OCI-LY1 (cell line): Measurements from ENCODE around the gene SLC35F3.

Experiments used
- H2AFZ ChIP-seq: fragments of 200-600 bp; sonication (generic), shearing (Covaris generic); 2 replicates; pipeline ENCODE4 v1.6.0; 2014; ENCODE audit warnings: antibody characterized with exemption, mild to moderate bottlenecking, low read length
- H3F3A ChIP-seq: fragments of 200-600 bp; sonication (generic), shearing (Covaris generic); 2 replicates; pipeline ENCODE4 v1.6.0; 2014; ENCODE audit warnings: mild to moderate bottlenecking, antibody characterized with exemption, low read length, moderate library complexity; ENCODE audit not compliant: insufficient read depth
- H3K27ac ChIP-seq: fragments of 200-600 bp; sonication (generic); 2 replicates; pipeline ENCODE4 v1.5.1; 2014; ENCODE audit warnings: low read length, mixed run types, mild to moderate bottlenecking, low read depth; ENCODE audit not compliant: poor library complexity, severe bottlenecking
- H3K27me3 ChIP-seq: fragments of 200-600 bp; sonication (generic); 2 replicates; pipeline ENCODE4 v1.6.0; 2014; ENCODE audit warnings: antibody characterized with exemption, mild to moderate bottlenecking, low read length, moderate library complexity; ENCODE audit not compliant: insufficient read depth
- H3K36me3 ChIP-seq: fragments of 200-600 bp; sonication (generic); 2 replicates; pipeline ENCODE4 v1.6.1; 2014; ENCODE audit warnings: mild to moderate bottlenecking, antibody characterized with exemption, low read length, moderate library complexity, mixed read lengths; ENCODE audit not compliant: insufficient read depth
- H3K4me1 ChIP-seq: fragments of 200-600 bp; sonication (generic); 2 replicates; pipeline ENCODE4 v1.5.1; 2014; ENCODE audit warnings: mild to moderate bottlenecking, low read length, moderate library complexity; ENCODE audit not compliant: insufficient read depth, severe bottlenecking
- H3K4me2 ChIP-seq: fragments of 200-600 bp; sonication (generic), shearing (Covaris generic); 2 replicates; pipeline ENCODE4 v1.6.1; 2014; ENCODE audit warnings: low read length
- H3K4me3 ChIP-seq: fragments of 200-600 bp; sonication (generic); 2 replicates; pipeline ENCODE4 v1.5.1; 2014; ENCODE audit warnings: low read length, low read depth, mild to moderate bottlenecking, mixed read lengths; ENCODE audit not compliant: poor library complexity, severe bottlenecking
- H3K79me2 ChIP-seq: fragments of 200-600 bp; shearing (Covaris generic); 2 replicates; pipeline ENCODE4 v1.6.1; 2016; ENCODE audit warnings: mixed run types, low read length, mixed read lengths; ENCODE audit not compliant: insufficient read depth
- H3K9ac ChIP-seq: fragments of 200-600 bp; sonication (generic), shearing (Covaris generic); 2 replicates; pipeline ENCODE4 v1.6.1; 2014; ENCODE audit warnings: mild to moderate bottlenecking, low read length, mixed read lengths
- H3K9me2 ChIP-seq: fragments of 200-600 bp; sonication (generic), shearing (Covaris generic); 2 replicates; pipeline ENCODE4 v1.6.1; 2014; ENCODE audit warnings: low read depth, mild to moderate bottlenecking, low read length, mixed read lengths
- H3K9me3 ChIP-seq: fragments of 200-600 bp; shearing (Covaris generic); 2 replicates; pipeline ENCODE4 v1.6.1; 2014; ENCODE audit warnings: low read length, mixed read lengths
- H4K20me1 ChIP-seq: fragments of 200-600 bp; sonication (generic), shearing (Covaris generic); 2 replicates; pipeline ENCODE4 v1.6.0; 2016; ENCODE audit warnings: mild to moderate bottlenecking, low read length; ENCODE audit not compliant: insufficient read depth
- CTCF ChIP-seq: fragments of 200-600 bp; sonication (generic), shearing (Covaris generic); IDR thresholded peaks from 2 replicates; pipeline ENCODE4 v1.5.1; 2017; ENCODE audit warnings: mild to moderate bottlenecking, antibody characterized with exemption, low read length, moderate library complexity, mixed read lengths
- EZH2 ChIP-seq: fragments of 200-600 bp; sonication (generic), shearing (Covaris generic); IDR thresholded peaks from 2 replicates; pipeline ENCODE4 v1.8.0; 2017; ENCODE audit warnings: borderline replicate concordance, mixed run types, mild to moderate bottlenecking, antibody characterized with exemption, low read length, moderate library complexity, mixed read lengths

Gene SLC35F3

GRCh38 chr1:234000557-234001041 is 96.1 kb downstream of the SLC35F3 start:
- Histone ChIP-seq H3K4me2 (no peak overlapping the region), H3K36me3 (no peaks in the 10 kb centered on the region), H3K9me3 (no peaks in the 10 kb centered on the region), H3K4me1 (no peaks in the 10 kb centered on the region), H3K9ac (no peak overlapping the region), H3K9me2 (no peaks in the 10 kb centered on the region), H3K79me2 (no peaks in the 10 kb centered on the region), H3K27ac (no peak overlapping the region), H2AFZ (no peak overlapping the region), H3K27me3 (no peaks in the 10 kb centered on the region), H4K20me1 (no peaks in the 10 kb centered on the region), H3F3A (no peaks in the 10 kb centered on the region), H3K4me3 (no peak overlapping the region)
- TF ChIP-seq EZH2 (no peak), CTCF (no peak)

GRCh38 chr1:234001817-234002216 is 97.3 kb downstream of the SLC35F3 start:
- H3K36me3 ChIP-seq: no peaks in the 10 kb centered on the region
- no peak for TF ChIP-seq EZH2
- no peak for TF ChIP-seq CTCF
- H4K20me1 ChIP-seq: no peaks in the 10 kb centered on the region

GRCh38 chr1:234004591-234004990 is 100.1 kb downstream of the SLC35F3 start:
- H3K9me2 ChIP-seq: no peaks in the 10 kb centered on the region
- H3K79me2 ChIP-seq: no peaks in the 10 kb centered on the region
- H3K9ac ChIP-seq: no peak overlapping the region
- no peak overlapping the region for H2AFZ ChIP-seq
- H3K36me3 ChIP-seq: no peaks in the 10 kb centered on the region
- H3K4me2 ChIP-seq: no peak overlapping the region
- H3K4me1 ChIP-seq: no peaks in the 10 kb centered on the region
- H3K9me3 ChIP-seq: no peaks in the 10 kb centered on the region
- no peak overlapping the region for H3K27ac ChIP-seq
- no peaks in the 10 kb centered on the region for H4K20me1 ChIP-seq
- TF ChIP-seq EZH2 (no peak), CTCF (no peak)
- H3F3A ChIP-seq: no peaks in the 10 kb centered on the region
- no peak overlapping the region for H3K4me3 ChIP-seq
- no peaks in the 10 kb centered on the region for H3K27me3 ChIP-seq

More at GRCh38 chr1:234001817-234002216, 97.3 kb downstream of the SLC35F3 start:
- Histone ChIP-seq H2AFZ (no peak overlapping the region), H3K27ac (no peak overlapping the region), H3K9me3 (no peaks in the 10 kb centered on the region), H3K27me3 (no peaks in the 10 kb centered on the region), H3K9ac (no peak overlapping the region), H3K9me2 (no peaks in the 10 kb centered on the region), H3K4me3 (no peak overlapping the region), H3K4me1 (no peaks in the 10 kb centered on the region), H3K79me2 (no peaks in the 10 kb centered on the region), H3K4me2 (no peak overlapping the region), H3F3A (no peaks in the 10 kb centered on the region)
